NCI-H345 treated with DMSO at 0.1 percent for 48 hours (cell line): ENCODE measurements around the gene SPATA31A1.
"Not testable (repeated sequence)": the region's sequence is repeated elsewhere in the genome, so short reads cannot be mapped to it uniquely, and the experiment has no call there.

ENCODE experiments used
- DNase-seq: peaks from one replicate; lab custom pipeline; 2025; ENCODE audit not compliant: unreplicated experiment; lab: John Stamatoyannopoulos, UW

Gene SPATA31A1

GRCh38 chr9:39355369-39355768, at the start of gene SPATA31A1:
Gene SPATA31A1, plus strand, starts transcription at chr9:39355669. Its CDS starts 62 bp downstream, at chr9:39355731.
- not testable (repeated sequence) for DNase-seq

GRCh38 chr9:39407261-39408204, 52.1 kb downstream of the SPATA31A1 start:
- not testable (repeated sequence) for DNase-seq

GRCh38 chr9:39411254-39411940, 55.9 kb downstream of the SPATA31A1 start:
- not testable (repeated sequence) for DNase-seq
